B cell (primary cell): ENCODE measurements around the gene NKX6-2. TPM values are rescaled to one million over a fixed set of nuclear protein-coding genes. Genes with fewer than 3 reads are reported as not detected.

ENCODE experiments used
- ATAC-seq: fragments of 200-7000 bp; cut with Tn5 transposase; one replicate; pipeline ENCODE4 v1.10.0; 2021; ENCODE audit warnings: low read depth, mild to moderate bottlenecking, moderate number of reproducible peaks, moderate library complexity
- CTCF ChIA-PET: fragments of 350-600 bp; sonication (Branson Sonifier 250); formaldehyde crosslinking; loops from one replicate; lab custom pipeline; 2021; ENCODE audit warnings: antibody characterized with exemption, inconsistent platforms; lab: Charles Lee
- POLR2A ChIA-PET: fragments of 350-600 bp; sonication (Branson Sonifier 250); formaldehyde crosslinking; loops from one replicate; lab custom pipeline; 2021; ENCODE audit warnings: antibody characterized with exemption; lab: Charles Lee
- DNase-seq: peaks from one replicate; pipeline ENCODE4 v3.0.0; 2013
- H2AFZ ChIP-seq: 2 replicates; pipeline ENCODE4 v1.6.1; 2012; ENCODE audit warnings: mild to moderate bottlenecking, low read depth, low read length; ENCODE audit not compliant: insufficient read depth, poor library complexity, severe bottlenecking
- H3K27ac ChIP-seq, 2 donors: 1 replicate in 1 of 2; 2 replicates in 1 of 2; pipeline ENCODE4 v1.5.1; 2012 to 2013; ENCODE audit warnings: low read length in 2 of 2, mild to moderate bottlenecking in 2 of 2, moderate library complexity in 1 of 2
- H3K27me3 ChIP-seq, 4 experiments: fragments of 200-600 bp in 1 of 4; sonication (generic) in 1 of 4; replicated peaks in 1 of 4; 1 replicate in 2 of 4; 2 replicates in 2 of 4; pipeline versions ENCODE4 v1.6.1 to v1.7.0; 2013 to 2016; ENCODE audit warnings: low read length in 3 of 4, mild to moderate bottlenecking in 2 of 4, mixed read lengths in 1 of 4, moderate library complexity in 1 of 4; ENCODE audit not compliant: insufficient read depth in 4 of 4, control insufficient read depth in 3 of 4; ENCODE audit errors: control extremely low read depth in 1 of 4
- H3K36me3 ChIP-seq, 2 experiments: replicated peaks in 1 of 2; 1 replicate in 1 of 2; 2 replicates in 1 of 2; pipeline versions ENCODE4 v1.6.1 to v1.7.1; 2013; ENCODE audit warnings: low read length in 1 of 2; ENCODE audit not compliant: insufficient read depth in 2 of 2, control insufficient read depth in 1 of 2; ENCODE audit errors: control extremely low read depth in 1 of 2, extremely low read depth in 1 of 2
- H3K4me1 ChIP-seq, 2 donors: fragments of 200-600 bp in 1 of 2; sonication (generic) in 1 of 2; 1 replicate in 1 of 2; 2 replicates in 1 of 2; pipeline versions ENCODE4 v1.5.1 to v1.6.1; 2013 to 2017; ENCODE audit warnings: low read length in 2 of 2; ENCODE audit not compliant: control insufficient read depth in 2 of 2, insufficient read depth in 2 of 2
- H3K4me2 ChIP-seq: replicated peaks from 2 replicates; pipeline ENCODE3; 2012; ENCODE audit warnings: mild to moderate bottlenecking, low read depth, low read length; ENCODE audit not compliant: poor library complexity, severe bottlenecking
- H3K4me3 ChIP-seq, 5 experiments: fragments of 200-600 bp in 1 of 5; sonication (generic) in 1 of 5; 1 replicate in 3 of 5; 2 replicates in 2 of 5; pipeline versions ENCODE4 v1.5.1 to v1.7.0; 2011 to 2016; ENCODE audit warnings: low read length in 4 of 5, mild to moderate bottlenecking in 4 of 5, low read depth in 2 of 5, control low read depth in 1 of 5, moderate library complexity in 1 of 5; ENCODE audit not compliant: insufficient read depth in 1 of 5; ENCODE audit errors: control extremely low read depth in 1 of 5, extremely low read depth in 1 of 5
- H3K79me2 ChIP-seq: fragments of 200-600 bp; sonication (generic); one replicate; pipeline ENCODE4 v1.6.0; 2016; ENCODE audit warnings: low read length; ENCODE audit not compliant: control insufficient read depth, insufficient read depth
- H3K9ac ChIP-seq: fragments of 200-600 bp; sonication (generic); 2 replicates; pipeline ENCODE4 v1.6.1; 2017; ENCODE audit warnings: mild to moderate bottlenecking, low read length, moderate library complexity
- H3K9me3 ChIP-seq, 3 donors: one replicate each; pipeline versions ENCODE4 v1.6.1 to v1.7.1; 2013; ENCODE audit warnings: low read length in 2 of 3; ENCODE audit not compliant: control insufficient read depth in 2 of 3, insufficient read depth in 1 of 3; ENCODE audit errors: control extremely low read depth in 1 of 3
- H4K20me1 ChIP-seq: 2 replicates; pipeline ENCODE4 v1.6.0; 2012; ENCODE audit warnings: mild to moderate bottlenecking, low read length; ENCODE audit not compliant: insufficient read depth, control insufficient read depth, poor library complexity, severe bottlenecking
- H3K27ac Mint-ChIP-seq: one replicate; pipeline ENCODE4 v1.8.0; 2021; ENCODE audit warnings: mixed read lengths
- H3K27me3 Mint-ChIP-seq: one replicate; pipeline ENCODE4 v1.8.0; 2021; ENCODE audit warnings: mixed read lengths
- H3K4me1 Mint-ChIP-seq: one replicate; pipeline ENCODE4 v1.8.0; 2021; ENCODE audit warnings: mixed read lengths
- H3K4me3 Mint-ChIP-seq: one replicate; pipeline ENCODE4 v1.8.0; 2021; ENCODE audit warnings: mixed read lengths
- H3K9me3 Mint-ChIP-seq: one replicate; pipeline ENCODE4 v1.8.0; 2022; ENCODE audit warnings: mixed read lengths; ENCODE audit not compliant: insufficient read depth
- EZH2 ChIP-seq: IDR thresholded peaks from 2 replicates; pipeline ENCODE4 v1.6.1; 2012; ENCODE audit warnings: borderline replicate concordance, low read depth, mild to moderate bottlenecking, moderate library complexity, low read length; ENCODE audit not compliant: insufficient read depth, poor library complexity, severe bottlenecking
- WGBS: methylation state at CpG from one replicate; pipeline ENCODE4 v1.1.5; 2013; ENCODE audit warnings: missing lambda C conversion rate; ENCODE audit not compliant: insufficient coverage; 5-methylcytosine and 5-hydroxymethylcytosine counted together
- intact Hi-C: fragments of 100-400 bp; cut with micrococcal nuclease; formaldehyde crosslinking; loops from one replicate; pipeline ENCODE4 v1.10.0; 2022
- polyA plus RNA-seq: library from polyadenylated mRNA; depleted of rRNA; stranded (reverse); fragments of >200 nt; gene quantifications from 2 replicates; pipeline ENCODE4 v1.2.3, GENCODE V29; 2012
- total RNA-seq, 2 donors: library from RNA; stranded (reverse); fragments of 120-200 nt in 1 of 2; gene quantifications; 1 replicate in 1 of 2; 2 replicates in 1 of 2; pipeline versions ENCODE4 v1.2.3 to v1.2.4, GENCODE V29; 2013 to 2022
- TF ChIP-seq, protein P1 (sequence below): fragments of 200-600 bp; IDR thresholded peaks from one replicate; pipeline ENCODE4 v1.8.0; 2022; ENCODE audit warnings: antibody characterized with exemption, mild to moderate bottlenecking

NKX6-2 gene
- total and polyA plus RNA-seq, 2 donors (not counting 1 experiment from before 2014, with no cell fraction given): not detected

- H3K27me3 ChIP-seq: no peaks in the 10 kb centered on the region
- DNase-seq (no peak), ATAC-seq (no peak)
- Mint-ChIP-seq H3K9me3 (no peaks in the 10 kb centered on the region), H3K4me3 (no peak overlapping the region), H3K27me3 (no peaks in the 10 kb centered on the region), H3K27ac (no peak overlapping the region), H3K4me1 (no peaks in the 10 kb centered on the region)
- peaks cover 38% of the 10 kb centered on the region for H4K20me1 ChIP-seq
- over 99% methylated on average over 16 of the region's 17 CpGs for WGBS
- no peak for TF ChIP-seq EZH2
- TF ChIP-seq, protein P1, sequence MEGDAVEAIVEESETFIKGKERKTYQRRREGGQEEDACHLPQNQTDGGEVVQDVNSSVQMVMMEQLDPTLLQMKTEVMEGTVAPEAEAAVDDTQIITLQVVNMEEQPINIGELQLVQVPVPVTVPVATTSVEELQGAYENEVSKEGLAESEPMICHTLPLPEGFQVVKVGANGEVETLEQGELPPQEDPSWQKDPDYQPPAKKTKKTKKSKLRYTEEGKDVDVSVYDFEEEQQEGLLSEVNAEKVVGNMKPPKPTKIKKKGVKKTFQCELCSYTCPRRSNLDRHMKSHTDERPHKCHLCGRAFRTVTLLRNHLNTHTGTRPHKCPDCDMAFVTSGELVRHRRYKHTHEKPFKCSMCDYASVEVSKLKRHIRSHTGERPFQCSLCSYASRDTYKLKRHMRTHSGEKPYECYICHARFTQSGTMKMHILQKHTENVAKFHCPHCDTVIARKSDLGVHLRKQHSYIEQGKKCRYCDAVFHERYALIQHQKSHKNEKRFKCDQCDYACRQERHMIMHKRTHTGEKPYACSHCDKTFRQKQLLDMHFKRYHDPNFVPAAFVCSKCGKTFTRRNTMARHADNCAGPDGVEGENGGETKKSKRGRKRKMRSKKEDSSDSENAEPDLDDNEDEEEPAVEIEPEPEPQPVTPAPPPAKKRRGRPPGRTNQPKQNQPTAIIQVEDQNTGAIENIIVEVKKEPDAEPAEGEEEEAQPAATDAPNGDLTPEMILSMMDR: no peak
- H3K4me2 ChIP-seq: no peak overlapping the region
- no peaks in the 10 kb centered on the region for H3K9me3 ChIP-seq
- intact Hi-C loops: no loop called here
- H3K27ac ChIP-seq: no peak overlapping the region
- H3K9ac ChIP-seq: no peak overlapping the region
- H2AFZ ChIP-seq: no peak overlapping the region
- no peaks in the 10 kb centered on the region for H3K79me2 ChIP-seq
- peaks cover 0 to 2% of the 10 kb centered on the region in 2 experiments for H3K36me3 ChIP-seq
- POLR2A ChIA-PET: no interaction called here
- CTCF ChIA-PET: no interaction called here
- H3K4me3 ChIP-seq: no peak overlapping the region
- H3K4me1 ChIP-seq: no peaks in the 10 kb centered on the region
Measured at GRCh38 chr10:132745511-132745910, 40.4 kb downstream of the NKX6-2 start.

DNA sequence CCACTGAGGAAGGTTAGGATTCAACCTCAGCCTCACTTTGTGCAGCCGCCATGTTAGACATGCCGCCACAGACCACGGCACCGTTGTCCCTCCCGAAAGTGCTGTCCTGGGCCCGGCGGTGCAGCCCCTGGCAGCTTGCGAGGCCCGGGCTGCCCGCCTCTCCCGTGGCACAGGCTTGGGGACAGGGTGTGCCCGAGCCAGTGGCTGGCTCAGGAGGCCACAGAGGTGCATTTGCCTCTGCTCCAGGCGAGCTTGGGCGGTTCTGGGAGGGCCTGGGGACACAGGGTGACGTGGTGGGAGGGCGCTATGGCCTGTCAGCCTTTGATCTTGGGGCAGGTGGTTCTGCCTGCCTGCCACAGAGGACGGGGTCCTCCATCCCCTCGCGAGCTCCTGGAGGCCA lies 41.1 kb downstream of the NKX6-2 start:
- CTCF ChIA-PET: no interaction called here
- no peak overlapping the region for H3K4me3 ChIP-seq
- H2AFZ ChIP-seq: no peak overlapping the region
- no peak overlapping the region for H3K4me2 ChIP-seq
- Mint-ChIP-seq H3K4me1 (no peaks in the 10 kb centered on the region), H3K4me3 (no peak overlapping the region), H3K27ac (no peak overlapping the region), H3K9me3 (no peaks in the 10 kb centered on the region), H3K27me3 (no peaks in the 10 kb centered on the region)
- no peak overlapping the region for H3K9ac ChIP-seq
- no peak for DNase-seq
- H3K36me3 ChIP-seq: peaks cover 0 to under 1% of the 10 kb centered on the region in 2 experiments
- no peaks in the 10 kb centered on the region for H3K4me1 ChIP-seq
- no peaks in the 10 kb centered on the region for H3K27me3 ChIP-seq
- no peaks in the 10 kb centered on the region for H3K79me2 ChIP-seq
- no peaks in the 10 kb centered on the region for H3K9me3 ChIP-seq
- TF ChIP-seq, protein P1: no peak
- no peak for TF ChIP-seq EZH2
- intact Hi-C loops: no loop called here
- peaks cover 37% of the 10 kb centered on the region for H4K20me1 ChIP-seq
- no peak overlapping the region for H3K27ac ChIP-seq
- WGBS: 93% methylated on average over 19 of the region's 19 CpGs
- no peak for ATAC-seq
- POLR2A ChIA-PET: no interaction called here
